SH-SY5Y (cell line): Measurements from ENCODE around the gene KLHL14.

Experiments used
- GATA2 ChIP-seq: IDR thresholded peaks from 2 replicates; pipeline ENCODE4 v1.6.1; 2011; ENCODE audit warnings: mild to moderate bottlenecking, low read depth, low read length
- GATA3 ChIP-seq: IDR thresholded peaks from 2 replicates; pipeline ENCODE4 v1.6.1; 2011; ENCODE audit warnings: low read depth, mild to moderate bottlenecking, low read length, moderate library complexity

GRCh38 chr18:32759611-32760167 lies 13.1 kb downstream of the KLHL14 start:
- TF ChIP-seq GATA3 (no peak), GATA2 (no peak)
